ENCODE data around the gene HOXD8. TPM values are rescaled to one million over a fixed set of nuclear protein-coding genes. Genes with fewer than 3 reads are reported as not detected.

The HOXD8 gene
- total RNA-seq, 1 experiment from 2014 or later = 0.39 TPM

DNA sequence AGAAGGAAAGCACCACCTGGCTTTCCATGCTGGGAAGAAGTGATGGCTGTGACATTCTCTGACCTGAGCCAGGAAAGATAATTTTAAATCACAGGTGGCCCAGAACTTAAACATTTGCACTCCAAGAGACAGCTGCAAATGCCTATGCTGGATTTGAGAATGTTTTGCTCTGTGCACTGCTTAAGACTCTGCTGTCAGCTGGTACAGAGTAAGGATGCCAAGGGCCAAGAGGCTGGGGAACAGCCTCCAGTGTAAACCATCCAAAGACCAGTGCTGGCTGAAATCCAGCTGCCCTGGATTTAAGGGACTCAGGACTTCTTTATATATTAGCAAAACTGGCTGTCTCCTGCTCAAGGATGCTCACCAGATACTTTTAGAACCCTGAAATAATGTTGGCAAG lies 3.9 kb downstream of the HOXD8 start:
- no peak overlapping the region for H3K4me3 ChIP-seq
- peaks cover 28% of the 10 kb centered on the region for H3K27me3 ChIP-seq (ENCODE audit: insufficient read depth, low read depth)
- POLR2A ChIA-PET (ENCODE audit: unreplicated experiment) = no interaction called here

DNA sequence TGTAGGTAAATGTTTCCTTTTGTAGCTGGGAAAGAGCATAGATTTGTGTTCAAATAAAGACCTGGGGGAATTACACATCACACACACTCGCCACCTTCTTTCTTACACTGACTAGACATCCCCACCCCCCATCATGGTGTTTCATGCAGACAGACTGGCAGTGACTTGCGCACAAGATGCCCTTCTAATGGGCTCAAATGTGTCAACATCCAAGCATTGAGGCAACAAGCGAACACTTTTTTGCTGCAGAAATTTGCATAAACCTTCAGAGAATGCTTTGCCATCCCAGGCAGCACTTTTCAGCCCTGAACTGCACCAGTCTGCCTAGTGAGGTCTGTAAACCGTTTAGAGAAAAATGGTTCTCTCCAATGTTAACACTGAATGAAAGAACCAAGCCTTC lies 4.5 kb downstream of the HOXD8 start:
- H3K4me1 ChIP-seq (replicated peaks; ENCODE audit: insufficient read depth) = no peaks in the 10 kb centered on the region
- H3K27me3 ChIP-seq (ENCODE audit: insufficient read depth, low read depth) = peaks cover 26% of the 10 kb centered on the region
- no peaks in the 10 kb centered on the region for H3F3A ChIP-seq (ENCODE audit: insufficient read depth, low read depth)
- H3K4me2 ChIP-seq = no peak overlapping the region
- no peaks in the 10 kb centered on the region for H3K9me3 ChIP-seq (ENCODE audit: insufficient read depth, low read depth)
- H3K4me3 ChIP-seq = no peak overlapping the region
- H3K27ac ChIP-seq = no peak overlapping the region
- BruUV-seq (replicated peaks) = no TSS peak
- ChIA-PET CTCF (no interaction called here), POLR2A (ENCODE audit: unreplicated experiment) (no interaction called here)
- intact Hi-C loops (cut with micrococcal nuclease; ENCODE audit: unreplicated experiment) = loop anchor here (2.0 kb wide), 1 partner anchor 505 kb away; no protein-coding TSS in a partner anchor
- no peaks in the 10 kb centered on the region for H3K36me3 ChIP-seq (ENCODE audit: low read depth)
- TF ChIP-seq EZH2 (IDR thresholded peaks at IDR 0.05; ENCODE audit: low read depth) = no peak
- TF ChIP-seq, protein P1, sequence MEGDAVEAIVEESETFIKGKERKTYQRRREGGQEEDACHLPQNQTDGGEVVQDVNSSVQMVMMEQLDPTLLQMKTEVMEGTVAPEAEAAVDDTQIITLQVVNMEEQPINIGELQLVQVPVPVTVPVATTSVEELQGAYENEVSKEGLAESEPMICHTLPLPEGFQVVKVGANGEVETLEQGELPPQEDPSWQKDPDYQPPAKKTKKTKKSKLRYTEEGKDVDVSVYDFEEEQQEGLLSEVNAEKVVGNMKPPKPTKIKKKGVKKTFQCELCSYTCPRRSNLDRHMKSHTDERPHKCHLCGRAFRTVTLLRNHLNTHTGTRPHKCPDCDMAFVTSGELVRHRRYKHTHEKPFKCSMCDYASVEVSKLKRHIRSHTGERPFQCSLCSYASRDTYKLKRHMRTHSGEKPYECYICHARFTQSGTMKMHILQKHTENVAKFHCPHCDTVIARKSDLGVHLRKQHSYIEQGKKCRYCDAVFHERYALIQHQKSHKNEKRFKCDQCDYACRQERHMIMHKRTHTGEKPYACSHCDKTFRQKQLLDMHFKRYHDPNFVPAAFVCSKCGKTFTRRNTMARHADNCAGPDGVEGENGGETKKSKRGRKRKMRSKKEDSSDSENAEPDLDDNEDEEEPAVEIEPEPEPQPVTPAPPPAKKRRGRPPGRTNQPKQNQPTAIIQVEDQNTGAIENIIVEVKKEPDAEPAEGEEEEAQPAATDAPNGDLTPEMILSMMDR (conservative IDR thresholded peaks at IDR 0.05) = no peak
- no peaks in the 10 kb centered on the region for H4K20me1 ChIP-seq (ENCODE audit: insufficient read depth)
- no peak for DNase-seq
- no peaks in the 10 kb centered on the region for H3K79me2 ChIP-seq (ENCODE audit: low read depth)
- no peak overlapping the region for H2AFZ ChIP-seq
- no peaks in the 10 kb centered on the region for H3K9me2 ChIP-seq (ENCODE audit: insufficient read depth)

More for the DNA sequence above, 3.9 kb downstream of the HOXD8 start:
- BruUV-seq (replicated peaks) = no TSS peak
- Histone ChIP-seq H3K27ac (no peak overlapping the region), H3K9me3 (ENCODE audit: insufficient read depth, low read depth) (no peaks in the 10 kb centered on the region), H3K9me2 (ENCODE audit: insufficient read depth) (no peaks in the 10 kb centered on the region), H3K79me2 (ENCODE audit: low read depth) (no peaks in the 10 kb centered on the region), H3K4me2 (no peak overlapping the region), H3K4me1 (replicated peaks; ENCODE audit: insufficient read depth) (no peaks in the 10 kb centered on the region), H3F3A (ENCODE audit: insufficient read depth, low read depth) (no peaks in the 10 kb centered on the region), H3K36me3 (ENCODE audit: low read depth) (no peaks in the 10 kb centered on the region), H2AFZ (no peak overlapping the region), H4K20me1 (ENCODE audit: insufficient read depth) (no peaks in the 10 kb centered on the region)
- intact Hi-C loops (cut with micrococcal nuclease; ENCODE audit: unreplicated experiment) = no loop called here
- TF ChIP-seq EZH2 (IDR thresholded peaks at IDR 0.05; ENCODE audit: low read depth) = no peak
- TF ChIP-seq, protein P1 (conservative IDR thresholded peaks at IDR 0.05) = no peak
- no peak for DNase-seq
- CTCF ChIA-PET = interaction anchor here (1.2 kb wide), 1 partner anchor 322 kb away, joined by 9 read pairs; no protein-coding TSS in a partner anchor

DNA sequence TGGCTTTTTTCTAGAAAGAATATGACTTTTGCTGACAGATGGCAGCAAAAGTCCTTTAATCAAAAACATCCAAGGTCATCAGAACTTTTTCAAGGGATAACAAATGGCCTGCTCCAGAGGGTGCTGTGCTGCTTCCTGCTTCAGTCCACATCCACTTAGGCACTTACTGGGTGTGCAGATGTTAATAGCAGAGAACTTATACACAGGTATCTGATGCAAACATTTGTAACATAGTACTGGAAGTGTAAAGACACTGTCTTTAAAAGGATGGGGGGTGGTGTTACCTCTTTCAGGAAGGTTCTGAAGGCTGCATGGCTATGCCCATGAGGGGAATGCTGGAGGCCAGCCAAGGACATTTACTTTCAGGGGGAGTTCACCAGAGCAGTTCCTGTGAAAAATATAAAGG lies 5.5 kb downstream of the HOXD8 start:
- DNase-seq = no peak
- no peaks in the 10 kb centered on the region for H3K9me2 ChIP-seq (ENCODE audit: insufficient read depth)
- H3K9me3 ChIP-seq (ENCODE audit: insufficient read depth, low read depth) = no peaks in the 10 kb centered on the region
- H3K79me2 ChIP-seq (ENCODE audit: low read depth) = no peaks in the 10 kb centered on the region
- no peak for TF ChIP-seq EZH2 (IDR thresholded peaks at IDR 0.05; ENCODE audit: low read depth)
- TF ChIP-seq, protein P1 (conservative IDR thresholded peaks at IDR 0.05) = no peak; the same call in 1 of the 2 replicates
- intact Hi-C loops (cut with micrococcal nuclease; ENCODE audit: unreplicated experiment) = loop anchor here (1.0 to 2.0 kb wide), 2 partner anchors 504 to 517 kb away; no protein-coding TSS in a partner anchor
- H2AFZ ChIP-seq = no peak overlapping the region
- CTCF ChIA-PET = no interaction called here
- H3K36me3 ChIP-seq (ENCODE audit: low read depth) = no peaks in the 10 kb centered on the region
- POLR2A ChIA-PET (ENCODE audit: unreplicated experiment) = no interaction called here
- BruUV-seq (replicated peaks) = no TSS peak
- no peak overlapping the region for H3K4me3 ChIP-seq
- H3K4me2 ChIP-seq = no peak overlapping the region
- H3K27ac ChIP-seq = no peak overlapping the region
- no peaks in the 10 kb centered on the region for H3F3A ChIP-seq (ENCODE audit: insufficient read depth, low read depth)
- no peaks in the 10 kb centered on the region for H3K4me1 ChIP-seq (replicated peaks; ENCODE audit: insufficient read depth)
- peaks cover 21% of the 10 kb centered on the region for H3K27me3 ChIP-seq (ENCODE audit: insufficient read depth, low read depth)
- no peaks in the 10 kb centered on the region for H4K20me1 ChIP-seq (ENCODE audit: insufficient read depth)
